Spleen (tissue), 7 donors: Measurements from ENCODE around the gene FRMD4B.

Experiments
- POLR2A ChIP-seq, 3 donors: fragments of 450-650 bp; IDR thresholded peaks; one replicate each; pipeline ENCODE4 v1.5.1; 2017; ENCODE audit warnings: antibody characterized with exemption in 3 of 3, mild to moderate bottlenecking in 1 of 3
- POLR2AphosphoS5 ChIP-seq, 3 donors: sonication (generic); formaldehyde crosslinking; IDR thresholded peaks; one replicate each; pipeline ENCODE4 v1.5.1; 2017; ENCODE audit warnings: antibody characterized with exemption in 3 of 3
- TF ChIP-seq, protein P1 (sequence below), 11 experiments: fragments of 200-600 bp in 7 of 11; fragments of 450-650 bp in 4 of 11; sonication (generic) in 4 of 11; IDR thresholded peaks in 8 of 11; conservative IDR thresholded peaks in 3 of 11; 1 replicate in 7 of 11; 2 replicates in 4 of 11; pipeline versions ENCODE4 v1.4.0 to v1.8.0; 2016 to 2021; ENCODE audit warnings: antibody characterized with exemption in 11 of 11, inconsistent platforms in 4 of 11, mild to moderate bottlenecking in 1 of 11
- donor health status: DM: no; HTN: no; CAD: no; lungs with moderate emphysema.
- donor health status: DM: no; HTN: no; CAD: no.
- donor health status: DM: no; HTN: no; CAD: no.

- TF ChIP-seq, protein P1, sequence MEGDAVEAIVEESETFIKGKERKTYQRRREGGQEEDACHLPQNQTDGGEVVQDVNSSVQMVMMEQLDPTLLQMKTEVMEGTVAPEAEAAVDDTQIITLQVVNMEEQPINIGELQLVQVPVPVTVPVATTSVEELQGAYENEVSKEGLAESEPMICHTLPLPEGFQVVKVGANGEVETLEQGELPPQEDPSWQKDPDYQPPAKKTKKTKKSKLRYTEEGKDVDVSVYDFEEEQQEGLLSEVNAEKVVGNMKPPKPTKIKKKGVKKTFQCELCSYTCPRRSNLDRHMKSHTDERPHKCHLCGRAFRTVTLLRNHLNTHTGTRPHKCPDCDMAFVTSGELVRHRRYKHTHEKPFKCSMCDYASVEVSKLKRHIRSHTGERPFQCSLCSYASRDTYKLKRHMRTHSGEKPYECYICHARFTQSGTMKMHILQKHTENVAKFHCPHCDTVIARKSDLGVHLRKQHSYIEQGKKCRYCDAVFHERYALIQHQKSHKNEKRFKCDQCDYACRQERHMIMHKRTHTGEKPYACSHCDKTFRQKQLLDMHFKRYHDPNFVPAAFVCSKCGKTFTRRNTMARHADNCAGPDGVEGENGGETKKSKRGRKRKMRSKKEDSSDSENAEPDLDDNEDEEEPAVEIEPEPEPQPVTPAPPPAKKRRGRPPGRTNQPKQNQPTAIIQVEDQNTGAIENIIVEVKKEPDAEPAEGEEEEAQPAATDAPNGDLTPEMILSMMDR (IDR thresholded peaks at IDR 0.05 in 8 of 11, conservative IDR thresholded peaks at IDR 0.05 in 3 of 11) = no peak
- TF ChIP-seq POLR2AphosphoS5 (IDR thresholded peaks at IDR 0.05) (no peak), POLR2A (IDR thresholded peaks at IDR 0.05) (no peak)
These were observed 141.8 kb downstream of the FRMD4B start for GRCh38 chr3:69244039-69244438.
